ENCODE results near the gene OR1F1.

- peak; percentile 81 for TF ChIP-seq SAP30 (IDR thresholded peaks at IDR 0.05; ENCODE audit: insufficient read depth, insufficient replicate concordance, low read length)
- TF ChIP-seq HDAC6 (IDR thresholded peaks at IDR 0.05; ENCODE audit: low read depth, low read length) = no peak
- TF ChIP-seq EGR1 (IDR thresholded peaks at IDR 0.05; ENCODE audit: borderline replicate concordance, low read depth, low read length) = no peak
- TF ChIP-seq CTCF (IDR thresholded peaks at IDR 0.05; ENCODE audit: control extremely low read depth in 1 of 3, insufficient read depth in 1 of 3, low read depth in 1 of 3, low read length in 3 of 3) = no peak
- no peak for TF ChIP-seq POLR2A (IDR thresholded peaks at IDR 0.05; ENCODE audit: control extremely low read depth in 1 of 2, low read depth in 2 of 2, low read length in 2 of 2)
- TF ChIP-seq JUND (IDR thresholded peaks at IDR 0.05; ENCODE audit: low read length) = no peak
- TF ChIP-seq ZNF274 (IDR thresholded peaks at IDR 0.05; ENCODE audit: borderline replicate concordance, extremely low read depth, low read length) = no peak
- TF ChIP-seq SIX5 (IDR thresholded peaks at IDR 0.05; ENCODE audit: low read depth, low read length) = no peak
- TF ChIP-seq ASH2L (IDR thresholded peaks at IDR 0.05; ENCODE audit: low read length) = no peak
- no peak for TF ChIP-seq RAD21 (IDR thresholded peaks at IDR 0.05 in 1 of 2, conservative IDR thresholded peaks at IDR 0.05 in 1 of 2; ENCODE audit: low read depth in 2 of 2, low read length in 2 of 2)
- TF ChIP-seq CEBPB (IDR thresholded peaks at IDR 0.05; ENCODE audit: low read depth, low read length) = no peak
- TF ChIP-seq GABPA (IDR thresholded peaks at IDR 0.05; ENCODE audit: borderline replicate concordance, insufficient read depth, low read length) = no peak
- TF ChIP-seq CHD2 (IDR thresholded peaks at IDR 0.05; ENCODE audit: low read length) = no peak
- TF ChIP-seq RXRA (IDR thresholded peaks at IDR 0.05; ENCODE audit: insufficient read depth, low read depth, low read length) = no peak
Measured at GRCh38 chr16:3170440-3171180, 17.4 kb upstream of the OR1F1 start.
